Hepatocyte (in vitro differentiated cells): ENCODE measurements around the gene NKIRAS1. TPM values are rescaled to one million over a fixed set of nuclear protein-coding genes. Genes with fewer than 3 reads are reported as not detected.

Experiments used
- DNase-seq: peaks from one replicate; pipeline ENCODE4 v3.0.0-alpha.2; 2016; ENCODE audit warnings: low spot score
- H2AFZ ChIP-seq: fragments of 200-600 bp; sonication (generic); 2 replicates; pipeline ENCODE4 v1.6.0; 2016; ENCODE audit warnings: antibody characterized with exemption, mild to moderate bottlenecking
- H3K27ac ChIP-seq: fragments of 200-600 bp; sonication (generic); 2 replicates; pipeline ENCODE4 v1.5.1; 2016; ENCODE audit warnings: mild to moderate bottlenecking
- H3K27me3 ChIP-seq: fragments of 200-600 bp; sonication (generic); 2 replicates; pipeline ENCODE4 v1.6.1; 2016
- H3K36me3 ChIP-seq: fragments of 200-600 bp; sonication (generic); replicated peaks from 2 replicates; pipeline ENCODE4 v1.5.1; 2016; ENCODE audit warnings: low read depth; ENCODE audit not compliant: insufficient read depth
- H3K4me1 ChIP-seq: fragments of 200-600 bp; sonication (generic); 2 replicates; pipeline ENCODE4 v1.5.1; 2016; ENCODE audit warnings: mild to moderate bottlenecking, moderate library complexity; ENCODE audit not compliant: insufficient read depth
- H3K4me2 ChIP-seq: fragments of 200-600 bp; sonication (generic); 2 replicates; pipeline ENCODE4 v1.6.0; 2016
- H3K4me3 ChIP-seq: fragments of 200-600 bp; sonication (generic); 2 replicates; pipeline ENCODE4 v1.5.1; 2016; ENCODE audit warnings: mild to moderate bottlenecking
- H3K79me2 ChIP-seq: fragments of 200-600 bp; sonication (generic); 2 replicates; pipeline ENCODE4 v1.6.0; 2017; ENCODE audit warnings: mild to moderate bottlenecking
- H3K9me2 ChIP-seq: fragments of 200-600 bp; sonication (generic); replicated peaks from 2 replicates; pipeline ENCODE4 v1.6.0; 2017; ENCODE audit warnings: mild to moderate bottlenecking; ENCODE audit not compliant: insufficient read depth
- H3K9me3 ChIP-seq: fragments of 200-600 bp; sonication (generic); 2 replicates; pipeline ENCODE4 v1.5.1; 2016; ENCODE audit warnings: low read depth, mild to moderate bottlenecking
- H4K20me1 ChIP-seq: fragments of 200-600 bp; sonication (generic); 2 replicates; pipeline ENCODE4 v1.6.0; 2016; ENCODE audit warnings: mild to moderate bottlenecking; ENCODE audit not compliant: insufficient read depth, poor library complexity, severe bottlenecking
- CTCF ChIP-seq: fragments of 200-600 bp; sonication (generic); IDR thresholded peaks from 2 replicates; pipeline ENCODE4 v1.5.1; 2016; ENCODE audit warnings: antibody characterized with exemption, mild to moderate bottlenecking; ENCODE audit not compliant: poor library complexity
- EZH2 ChIP-seq: fragments of 200-600 bp; sonication (generic); IDR thresholded peaks from 2 replicates; pipeline ENCODE4 v1.6.1; 2016; ENCODE audit warnings: antibody characterized with exemption, mild to moderate bottlenecking, borderline replicate concordance
- EZH2phosphoT487 ChIP-seq: fragments of 200-600 bp; sonication (generic); IDR thresholded peaks from one replicate; pipeline ENCODE4 v1.6.1; 2018; ENCODE audit warnings: antibody characterized with exemption, mild to moderate bottlenecking, low read depth, moderate library complexity; ENCODE audit not compliant: unreplicated experiment, severe bottlenecking
- WGBS: methylation state at CpG from one replicate; pipeline ENCODE4 v1.1.6; 2016; ENCODE audit warnings: low lambda C conversion rate; ENCODE audit errors: missing lambda C conversion rate; 5-methylcytosine and 5-hydroxymethylcytosine counted together
- polyA plus RNA-seq: library from polyadenylated mRNA; unstranded; fragments of >200 nt; fragmentation: Nextera tagmentation; extraction: Ambion mirVana; gene quantifications from 2 replicates; pipeline ENCODE4 v1.2.1, GENCODE V29; 2016
- total RNA-seq: library from RNA; depleted of rRNA; stranded (reverse); fragments of >200 nt; gene quantifications from 2 replicates; pipeline ENCODE4 v1.2.3, GENCODE V29; 2014

NKIRAS1 gene
- total and polyA plus RNA-seq, 2 experiments from 2014 or later = 16.9 to 19.8 TPM

- Histone ChIP-seq H3K9me2 (no peaks in the 10 kb centered on the region), H3K4me2 (no peak overlapping the region), H3K9me3 (no peaks in the 10 kb centered on the region), H2AFZ (no peak overlapping the region), H4K20me1 (peaks cover 49% of the 10 kb centered on the region), H3K27me3 (no peaks in the 10 kb centered on the region), H3K4me3 (no peak overlapping the region), H3K79me2 (peaks cover 88% of the 10 kb centered on the region), H3K4me1 (peaks cover 30% of the 10 kb centered on the region), H3K27ac (peak overlapping the region; percentile 54), H3K36me3 (no peaks in the 10 kb centered on the region)
- no peak for TF ChIP-seq EZH2
- no peak for TF ChIP-seq CTCF
- no peak for TF ChIP-seq EZH2phosphoT487
- WGBS = 57% methylated on average over 6 of the region's 6 CpGs
- DNase-seq = peak; percentile 44
These were observed 51.0 kb downstream of the NKIRAS1 start for GRCh38 chr3:23865595-23866396.

GRCh38 chr3:23864931-23865330 lies 51.9 kb downstream of the NKIRAS1 start:
- peaks cover 25% of the 10 kb centered on the region for H3K4me1 ChIP-seq
- 100% methylated on average over 1 of the region's 1 CpG for WGBS
- no peak overlapping the region for H3K4me2 ChIP-seq
- DNase-seq = no peak
- H4K20me1 ChIP-seq = peaks cover 51% of the 10 kb centered on the region
- H3K4me3 ChIP-seq = no peak overlapping the region
- H3K36me3 ChIP-seq = no peaks in the 10 kb centered on the region
- H3K27ac ChIP-seq = no peak overlapping the region
- H3K9me2 ChIP-seq = no peaks in the 10 kb centered on the region
- TF ChIP-seq EZH2phosphoT487 (no peak), CTCF (no peak), EZH2 (no peak)
- H2AFZ ChIP-seq = no peak overlapping the region
- no peaks in the 10 kb centered on the region for H3K9me3 ChIP-seq
- no peaks in the 10 kb centered on the region for H3K27me3 ChIP-seq
- peaks cover 94% of the 10 kb centered on the region for H3K79me2 ChIP-seq

- 100% methylated on average over 1 of the region's 1 CpG for WGBS
- no peak for TF ChIP-seq CTCF
- no peak for TF ChIP-seq EZH2phosphoT487
- no peak for TF ChIP-seq EZH2
- no peaks in the 10 kb centered on the region for H3K36me3 ChIP-seq
These were observed 53.7 kb downstream of the NKIRAS1 start for GRCh38 chr3:23863060-23863459.

More at GRCh38 chr3:23863060-23863459, 53.7 kb downstream of the NKIRAS1 start:
- Histone ChIP-seq H4K20me1 (peaks cover 51% of the 10 kb centered on the region), H3K9me3 (no peaks in the 10 kb centered on the region), H3K27me3 (no peaks in the 10 kb centered on the region), H3K79me2 (peaks cover 94% of the 10 kb centered on the region), H3K4me1 (peaks cover 21% of the 10 kb centered on the region), H2AFZ (no peak overlapping the region), H3K4me3 (no peak overlapping the region), H3K9me2 (no peaks in the 10 kb centered on the region), H3K27ac (no peak overlapping the region), H3K4me2 (no peak overlapping the region)
- DNase-seq = no peak
